Measurements from ENCODE around the gene PWWP2B.

GRCh38 chr10:132370426-132371340 is 26.3 kb upstream of the PWWP2B start:
- TF ChIP-seq EZH2phosphoT487 (IDR thresholded peaks at IDR 0.05; ENCODE audit: insufficient read depth, low read depth) (no peak), EZH2 (IDR thresholded peaks at IDR 0.05; ENCODE audit: insufficient read depth, poor library complexity, severe bottlenecking) (no peak)
